GM21447 (cell line): ENCODE results near the gene FOXJ3.
A peak's percentile ranks its signal among the peaks of the same experiment; 100 is the strongest.

Experiments
- ATAC-seq: cut with Tn5 transposase; IDR thresholded peaks from one replicate; pipeline ENCODE4 v1.9.1; 2021; ENCODE audit not compliant: unreplicated experiment

The FOXJ3 gene

DNA sequence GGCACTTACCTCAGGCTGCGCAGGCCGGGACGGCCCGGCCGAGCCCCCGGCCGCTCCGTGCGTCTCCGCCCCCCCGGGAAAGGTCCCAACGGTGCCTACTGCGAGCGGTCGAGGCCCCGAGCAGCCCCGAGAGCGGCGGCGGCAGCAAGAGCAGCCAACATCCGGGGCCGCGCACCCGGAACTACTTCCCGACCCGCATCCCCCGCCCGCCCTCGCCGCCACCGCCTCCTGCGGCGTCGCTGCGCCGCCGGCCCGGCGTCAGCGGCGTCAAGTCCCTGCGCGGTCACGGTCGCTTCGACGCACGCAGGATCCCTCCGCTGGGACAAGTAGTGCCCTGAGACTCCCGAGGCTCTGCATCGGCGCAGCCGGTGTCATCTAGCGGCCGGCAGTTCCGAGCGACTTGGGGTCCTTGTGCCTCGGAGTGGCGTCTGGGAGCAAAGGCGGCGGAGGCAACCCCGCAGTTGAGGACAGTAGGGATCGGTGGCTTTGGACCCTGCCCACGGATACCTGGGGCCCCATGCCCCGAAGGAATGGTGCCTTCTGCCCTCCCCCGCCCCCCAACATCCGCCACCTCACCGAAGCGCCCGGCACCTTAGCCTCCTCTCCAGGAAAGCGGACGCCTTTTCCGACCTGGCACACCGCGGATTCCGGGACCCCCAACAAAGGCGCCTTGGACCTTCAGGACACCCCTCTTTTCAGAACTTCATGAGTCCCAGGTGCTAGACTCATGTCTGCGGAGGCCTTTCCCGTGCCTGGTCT, at the start of gene FOXJ3:
Gene FOXJ3, minus strand, starts transcription at position 186 of the 759 bp plus-strand sequence. CDS start 24,142 bp downstream, outside the sequence.
- ATAC-seq, result peak; percentile 63

DNA sequence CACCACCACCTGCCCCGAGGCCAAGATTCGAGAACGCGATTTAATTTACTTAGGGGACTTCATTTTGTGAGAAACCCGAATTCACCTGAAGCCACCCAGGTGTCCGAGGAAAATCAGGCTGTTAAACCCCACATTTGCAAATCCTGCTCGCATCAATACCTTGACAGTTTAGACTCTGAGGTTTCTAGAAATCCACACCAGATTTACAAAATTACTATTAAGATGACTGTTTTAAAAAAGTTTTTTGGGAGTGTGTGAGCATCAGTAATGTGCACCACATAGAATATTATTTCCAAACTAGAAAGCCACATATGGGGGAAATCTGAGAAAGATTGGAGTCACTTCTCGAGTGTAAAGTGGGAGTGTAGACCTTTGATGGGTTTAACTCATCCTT, 46.2 kb upstream of the FOXJ3 start:
- ATAC-seq, result no peak

DNA sequence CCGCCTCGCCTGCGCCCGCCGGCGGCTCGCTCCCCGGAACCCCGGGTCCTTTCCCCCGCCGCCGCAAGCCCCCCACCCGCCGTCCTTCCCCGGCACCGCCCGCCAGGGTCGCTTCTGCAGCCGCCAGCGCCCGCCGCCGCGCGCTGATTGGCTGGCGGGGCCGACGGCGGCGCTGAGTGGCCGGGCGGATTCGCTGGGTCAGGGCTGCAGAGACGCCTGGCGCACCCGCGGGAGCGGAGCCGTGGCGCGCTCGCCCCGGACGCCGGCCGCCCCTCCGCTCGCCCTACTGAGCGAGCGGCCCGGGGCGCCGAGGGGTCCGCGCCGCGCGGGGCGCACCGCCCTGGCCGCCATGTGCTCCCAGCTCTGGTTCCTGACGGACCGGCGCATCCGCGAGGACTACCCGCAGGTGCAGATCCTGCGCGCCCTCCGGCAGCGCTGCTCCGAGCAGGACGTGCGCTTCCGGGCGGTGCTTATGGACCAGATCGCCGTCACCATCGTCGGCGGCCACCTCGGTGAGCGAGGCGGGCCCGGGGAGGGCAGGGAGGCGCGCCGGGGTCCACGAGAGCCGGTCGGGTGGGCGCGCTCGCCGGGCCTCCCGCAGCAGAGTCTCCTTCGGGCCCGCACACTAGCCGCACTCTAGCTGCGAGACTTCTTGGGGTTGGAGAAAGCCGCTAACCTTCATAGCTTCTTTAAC, 45.7 kb upstream of the FOXJ3 start, which contains the start of gene RIMKLA:
Gene RIMKLA, plus strand, starts transcription at position 207 of the 694 bp plus-strand sequence. Its CDS starts 143 bp downstream, at position 350.
- peak; percentile 75 for ATAC-seq

DNA sequence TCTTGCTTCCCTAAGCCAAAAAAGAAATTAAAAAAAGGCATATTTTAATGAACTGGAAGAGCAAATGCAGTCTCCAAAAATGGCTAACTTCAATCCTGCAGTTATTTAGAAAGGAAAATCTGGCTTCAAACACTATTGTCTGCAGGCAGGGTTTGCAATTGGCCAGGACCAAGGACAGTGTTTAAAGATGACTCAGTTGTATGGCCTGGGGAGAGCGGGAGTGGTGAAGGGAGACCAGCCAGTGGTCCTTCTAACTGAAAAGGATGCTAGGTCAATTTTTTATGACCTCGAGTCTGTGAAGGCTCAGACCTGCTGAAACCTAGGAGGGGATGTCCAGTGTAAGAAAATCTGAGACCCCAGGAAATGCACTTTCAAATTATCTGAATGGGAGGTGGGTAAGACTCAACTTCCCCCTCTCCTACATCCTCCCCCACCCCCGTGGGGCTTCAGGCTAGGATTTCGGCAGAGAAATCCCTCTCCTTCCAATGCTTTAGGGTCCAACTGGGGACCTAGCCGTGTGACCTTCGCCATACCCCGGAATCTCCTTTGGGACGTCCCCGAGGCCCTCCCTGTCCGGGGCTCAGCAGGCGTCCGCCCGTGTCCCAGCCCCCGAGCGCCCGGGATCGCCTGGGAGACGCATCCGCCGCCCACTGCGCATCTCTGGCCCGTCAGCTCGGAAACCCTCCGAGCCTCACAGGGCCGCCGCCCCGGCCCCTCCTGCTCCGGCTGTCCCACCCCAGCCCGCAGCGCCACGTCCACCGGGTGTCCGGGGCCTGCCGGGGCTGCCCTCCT, 45.0 kb upstream of the FOXJ3 start:
- peak; percentile 36 for ATAC-seq

DNA sequence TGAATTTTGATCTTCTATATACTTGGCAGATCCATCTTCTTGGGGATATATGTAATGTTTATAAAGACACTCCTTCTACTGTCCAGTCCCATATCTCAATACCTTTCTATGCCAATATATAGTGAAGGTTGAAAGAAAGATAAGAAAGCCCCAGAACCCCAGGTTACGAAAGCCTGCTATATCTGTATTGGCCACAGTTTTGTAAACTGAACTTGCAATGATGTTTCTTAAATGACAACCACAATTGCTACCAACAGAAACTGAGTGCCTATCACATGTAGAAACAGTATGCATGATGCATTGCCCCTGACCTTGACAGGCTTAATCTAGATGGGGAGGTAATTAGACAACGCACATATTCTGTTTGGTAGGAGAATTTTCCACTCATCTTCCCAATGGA, 37.8 kb upstream of the FOXJ3 start:
- ATAC-seq, result no peak

DNA sequence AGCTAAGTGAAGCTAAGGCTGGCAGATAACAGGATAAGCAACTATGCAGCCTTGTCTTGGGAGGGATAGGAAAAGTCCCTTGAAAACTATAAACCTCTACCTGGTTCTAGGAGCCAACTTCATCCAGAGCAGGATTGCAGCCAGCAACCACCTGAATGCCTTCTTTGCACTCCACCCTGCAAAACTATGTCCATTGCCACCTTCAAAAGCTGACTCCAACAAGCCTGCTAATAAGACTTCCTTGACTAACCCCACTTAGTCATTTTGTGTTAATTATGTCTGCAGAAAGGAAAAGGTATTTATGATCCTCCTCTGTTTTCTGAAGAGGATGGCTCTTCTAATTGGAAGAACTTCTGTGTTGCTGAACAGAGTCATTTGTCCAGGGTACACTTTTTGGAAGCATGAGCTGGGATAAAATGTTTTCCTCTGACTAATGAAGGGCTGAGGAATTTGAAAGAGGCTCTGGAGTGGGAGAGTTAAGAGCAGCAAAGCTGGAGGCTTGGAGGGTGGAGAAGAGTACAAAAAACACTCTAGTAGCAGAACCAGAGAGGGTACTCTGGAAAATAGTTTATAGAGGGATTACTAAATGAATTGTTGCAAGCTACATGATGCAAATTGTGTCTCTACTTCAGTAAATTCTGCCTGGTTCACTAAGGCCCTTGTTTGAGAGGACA, 36.0 kb upstream of the FOXJ3 start:
- ATAC-seq, result no peak

DNA sequence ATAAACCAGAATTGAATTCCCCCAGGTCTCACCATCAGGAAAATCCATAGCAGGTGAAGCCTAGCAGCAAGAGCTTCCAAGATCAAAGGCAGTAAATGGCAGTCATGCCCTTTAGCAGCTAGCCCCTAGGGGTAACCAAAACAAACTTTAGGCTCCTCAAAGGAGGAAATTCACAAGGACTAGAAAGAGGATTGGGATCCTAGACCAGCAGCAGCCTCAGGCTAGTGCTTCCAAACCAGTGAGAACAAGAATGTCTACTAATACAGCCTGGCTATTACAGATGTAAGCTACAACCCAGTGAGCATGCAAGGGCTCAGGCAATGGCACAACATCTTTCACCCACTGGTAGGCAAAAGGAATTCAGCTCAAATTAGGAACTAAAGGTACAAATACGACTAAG, 34.4 kb upstream of the FOXJ3 start:
- ATAC-seq, result no peak

DNA sequence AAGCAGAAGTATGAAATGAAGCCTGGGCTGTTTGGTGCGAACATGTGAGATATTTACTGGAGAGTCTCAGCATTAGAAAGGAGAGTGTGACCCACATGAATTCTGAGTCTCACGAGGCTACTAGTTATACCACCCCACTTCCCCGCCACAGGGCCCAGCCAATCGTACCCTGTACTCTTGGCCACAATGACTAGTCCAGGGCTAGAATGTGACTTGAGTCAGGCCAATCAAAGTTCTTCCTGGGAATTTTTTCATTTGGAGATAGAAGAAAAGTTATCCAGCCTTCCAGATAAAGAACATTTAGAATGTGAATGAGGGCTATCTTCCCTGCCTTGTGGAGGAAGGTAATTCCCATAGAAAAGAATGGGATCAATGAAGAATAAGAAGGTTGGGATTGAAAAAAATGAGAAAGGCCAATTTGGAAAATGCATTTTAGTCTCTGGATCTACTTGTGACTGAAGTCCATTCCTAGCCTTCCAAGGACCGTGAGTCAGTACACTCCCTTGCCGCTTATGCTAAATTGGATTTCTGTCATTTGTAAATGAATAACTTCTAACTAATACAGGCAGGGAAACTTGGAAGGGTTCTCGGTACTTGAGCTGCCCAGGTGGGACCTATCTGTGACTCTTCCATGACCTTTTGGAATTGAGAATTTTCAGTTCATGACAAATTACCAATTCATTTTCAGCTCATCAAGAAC, 33.2 kb upstream of the FOXJ3 start:
- ATAC-seq, result no peak

DNA sequence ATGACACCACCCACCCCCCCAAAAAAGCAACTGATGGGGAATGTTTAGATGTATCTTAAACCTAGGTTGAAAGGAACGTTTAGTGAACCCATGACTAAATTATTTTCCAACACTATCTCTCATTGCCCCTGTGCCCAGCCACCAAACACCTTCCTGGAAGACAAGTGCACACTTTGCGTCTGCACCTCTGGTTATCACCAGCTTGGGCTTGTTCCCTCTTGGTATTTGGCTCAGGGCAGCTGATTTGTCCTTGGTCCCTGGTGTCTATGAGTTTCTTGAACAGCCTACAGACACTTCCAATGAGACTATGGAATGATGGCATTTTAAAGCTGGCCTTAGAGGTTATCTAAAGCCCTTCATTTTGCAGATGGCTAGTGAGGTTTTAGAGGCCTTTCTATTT, 30.1 kb upstream of the FOXJ3 start:
- no peak for ATAC-seq

DNA sequence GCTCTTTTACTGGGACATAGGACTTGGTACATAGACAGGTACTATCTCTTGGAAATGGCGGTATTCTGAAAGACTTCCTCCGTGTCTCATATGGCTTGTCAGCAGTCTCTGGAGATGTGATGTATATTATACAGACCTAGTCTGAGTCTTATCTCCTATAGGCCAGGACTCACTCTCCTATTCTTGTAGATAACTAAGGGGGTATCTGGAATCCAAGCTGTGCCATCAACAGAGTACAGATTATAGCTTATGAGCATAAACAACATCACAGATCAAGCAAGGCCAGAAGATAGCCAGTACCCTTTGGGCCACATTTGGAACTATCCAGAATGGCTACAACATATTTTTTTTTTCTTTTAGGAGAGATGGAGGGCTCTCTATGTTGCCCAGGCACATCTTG, 29.5 kb upstream of the FOXJ3 start:
- no peak for ATAC-seq

DNA sequence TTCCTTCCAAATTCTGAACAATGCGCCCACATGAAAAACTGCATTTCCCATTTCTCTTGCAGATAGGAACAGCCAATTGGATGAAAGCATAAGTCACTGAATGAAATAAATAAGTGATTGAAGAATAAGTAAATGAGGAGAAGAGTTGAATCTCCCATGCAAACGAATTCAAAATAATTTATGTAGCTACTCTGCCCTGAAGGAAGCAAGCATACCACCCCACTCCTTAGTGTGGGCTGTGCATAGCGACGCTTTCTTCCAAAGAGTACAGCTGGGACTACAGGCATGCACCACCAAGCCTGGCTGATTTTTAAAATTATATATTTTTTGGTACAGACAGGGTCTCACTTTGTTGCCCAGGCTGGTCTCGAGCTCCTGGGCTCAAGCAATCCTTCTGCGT, 29.1 kb upstream of the FOXJ3 start:
- ATAC-seq, result no peak

DNA sequence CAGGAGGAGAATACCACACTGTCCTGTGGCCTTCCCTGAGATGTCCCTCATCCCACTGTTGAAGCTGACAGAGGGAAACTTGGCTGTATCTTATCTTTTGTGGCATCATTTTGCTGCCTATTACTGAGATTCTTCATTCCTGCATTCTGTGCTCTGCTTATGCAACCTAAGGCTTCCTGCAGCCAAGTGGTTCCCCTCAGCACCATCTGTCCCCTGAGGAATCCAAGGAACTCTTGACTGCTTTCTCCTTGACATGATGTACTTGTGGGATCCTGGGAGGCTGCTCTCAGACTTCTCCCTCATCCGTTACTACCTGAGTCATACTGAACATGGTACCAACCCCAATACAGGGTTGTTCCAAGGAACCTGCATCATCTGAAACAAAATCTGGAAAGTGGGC, 24.4 kb upstream of the FOXJ3 start:
- ATAC-seq, result no peak

DNA sequence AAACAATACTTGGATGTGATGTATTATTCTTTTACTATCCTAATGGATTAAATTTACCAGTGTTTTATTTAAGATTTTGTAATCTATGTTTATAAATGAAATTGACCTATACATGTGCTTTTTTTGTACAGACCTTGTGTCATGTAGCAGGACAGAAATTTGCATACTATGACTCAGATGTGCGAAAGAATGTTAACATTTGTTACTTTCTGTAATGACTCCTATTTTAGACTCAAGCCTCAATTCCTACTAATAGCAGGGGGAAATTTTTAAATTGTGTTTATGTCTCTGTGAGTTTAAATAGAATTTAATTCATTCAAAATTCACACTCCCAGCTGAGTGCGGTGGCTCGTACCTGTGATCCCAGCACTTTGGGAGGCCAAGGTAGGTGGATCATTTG, 23.8 kb upstream of the FOXJ3 start:
- no peak for ATAC-seq

DNA sequence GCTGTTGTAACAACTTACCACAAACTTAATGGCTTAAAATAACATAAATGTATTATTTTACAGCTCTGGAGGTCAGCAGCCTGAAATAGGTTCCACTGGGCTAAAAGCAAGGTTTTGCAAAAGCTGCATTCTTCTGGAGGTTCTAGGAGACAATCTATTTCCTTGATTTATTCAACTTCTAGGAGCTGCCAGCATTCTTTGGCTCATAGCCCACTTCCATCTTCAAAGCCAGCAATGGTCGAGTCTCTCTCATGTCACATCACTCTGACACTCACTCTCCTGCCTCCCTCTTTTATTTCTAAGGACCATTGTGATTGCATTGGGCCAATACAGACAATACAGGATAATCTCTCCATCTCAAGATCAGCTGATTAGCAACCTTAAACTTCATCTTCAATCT, 15.1 kb upstream of the FOXJ3 start:
- ATAC-seq, result no peak

DNA sequence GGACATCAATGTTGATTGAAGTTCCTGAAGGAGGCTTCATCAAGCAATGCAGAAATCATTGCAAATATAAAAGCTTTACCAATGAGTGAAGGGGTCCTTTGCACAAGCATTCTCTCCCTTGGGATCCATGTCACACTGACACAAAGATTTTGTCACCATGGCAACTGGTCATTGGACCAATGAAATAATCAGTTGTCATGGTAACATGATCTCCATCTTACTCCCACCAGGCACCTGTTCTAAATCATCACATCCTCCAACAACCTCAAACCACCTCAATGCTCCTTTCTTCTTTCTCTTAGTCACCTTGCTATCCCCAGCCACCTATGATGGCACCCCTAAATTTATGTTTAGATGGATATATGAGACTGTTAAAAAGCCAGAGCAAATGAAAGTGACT, 13.5 kb upstream of the FOXJ3 start:
- no peak for ATAC-seq

DNA sequence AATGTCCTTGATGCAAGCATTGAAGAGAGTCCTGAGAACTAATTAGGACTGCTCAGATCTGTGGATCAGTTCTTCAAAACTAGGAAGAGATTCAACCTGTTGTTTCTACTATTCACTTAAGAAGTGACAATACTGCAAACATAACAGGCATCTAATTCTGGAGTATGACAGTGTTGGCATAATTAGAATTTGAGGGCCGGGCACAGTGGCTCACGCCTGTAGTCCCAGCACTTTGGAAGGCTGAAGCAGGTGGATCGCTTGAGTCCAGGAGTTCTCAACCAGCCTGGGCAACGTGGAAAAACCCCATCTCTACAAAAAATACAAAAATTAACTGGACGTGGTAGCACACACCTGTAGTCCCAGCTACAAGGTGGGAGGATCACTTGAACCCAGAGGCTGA, 8.0 kb upstream of the FOXJ3 start:
- no peak for ATAC-seq

DNA sequence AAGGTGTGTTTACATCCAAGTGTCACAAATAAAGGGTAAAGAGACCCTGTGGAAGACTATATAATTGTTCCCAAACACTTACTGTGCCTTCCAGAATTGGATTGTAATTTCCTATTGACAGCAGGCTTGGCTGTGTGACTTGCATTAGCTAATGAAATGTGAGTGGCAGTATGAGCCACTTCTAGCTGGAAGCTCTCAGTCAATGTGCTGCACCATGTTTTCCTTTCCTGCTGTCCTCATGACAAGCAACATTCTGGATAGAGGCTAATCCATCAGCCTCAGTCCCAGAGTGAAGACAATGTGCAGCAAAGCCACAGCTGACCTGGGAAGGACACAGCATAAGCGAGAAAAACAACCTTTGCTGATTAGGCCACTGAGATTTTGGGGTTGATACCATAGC, 5.9 kb upstream of the FOXJ3 start:
- ATAC-seq, result no peak

DNA sequence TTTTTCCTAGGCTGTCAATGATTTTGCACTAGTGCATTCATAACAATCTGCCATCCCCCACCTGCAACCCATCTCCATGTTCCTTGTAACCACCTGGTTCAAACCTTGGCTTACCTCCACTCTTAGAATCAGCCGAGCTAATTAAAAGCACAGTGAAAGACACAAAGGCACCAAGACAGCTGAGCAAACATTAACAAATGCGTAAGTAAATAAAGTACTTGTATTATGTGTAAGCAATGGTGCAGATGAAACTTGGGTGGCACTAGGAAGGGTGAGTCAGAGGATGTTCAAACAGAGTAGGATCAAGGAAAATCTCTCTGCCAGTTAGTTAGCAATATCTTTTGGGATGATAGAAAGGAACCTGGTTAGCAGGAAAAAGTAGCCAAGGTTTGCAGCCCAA, 5.1 kb upstream of the FOXJ3 start:
- ATAC-seq, result no peak

DNA sequence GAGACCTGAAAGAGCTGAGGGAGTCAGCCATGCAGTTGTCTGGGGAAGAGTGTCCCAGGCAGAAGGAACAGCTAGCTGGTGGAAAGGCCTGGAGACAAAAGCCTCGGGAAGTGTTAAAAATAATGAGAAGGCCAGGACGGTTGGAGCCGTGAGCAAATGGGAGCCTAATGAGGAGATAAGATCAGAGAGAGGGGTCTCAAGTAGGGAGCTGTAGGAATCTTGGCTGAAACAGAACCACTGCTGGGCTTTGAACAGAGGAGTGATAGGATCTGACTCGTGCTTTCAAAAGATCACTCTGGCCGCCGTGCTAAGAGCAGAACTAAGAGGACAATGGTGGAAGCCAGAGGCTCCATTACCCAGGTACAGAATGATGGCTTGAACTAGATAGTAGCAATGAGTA, 1.9 kb upstream of the FOXJ3 start:
- no peak for ATAC-seq

DNA sequence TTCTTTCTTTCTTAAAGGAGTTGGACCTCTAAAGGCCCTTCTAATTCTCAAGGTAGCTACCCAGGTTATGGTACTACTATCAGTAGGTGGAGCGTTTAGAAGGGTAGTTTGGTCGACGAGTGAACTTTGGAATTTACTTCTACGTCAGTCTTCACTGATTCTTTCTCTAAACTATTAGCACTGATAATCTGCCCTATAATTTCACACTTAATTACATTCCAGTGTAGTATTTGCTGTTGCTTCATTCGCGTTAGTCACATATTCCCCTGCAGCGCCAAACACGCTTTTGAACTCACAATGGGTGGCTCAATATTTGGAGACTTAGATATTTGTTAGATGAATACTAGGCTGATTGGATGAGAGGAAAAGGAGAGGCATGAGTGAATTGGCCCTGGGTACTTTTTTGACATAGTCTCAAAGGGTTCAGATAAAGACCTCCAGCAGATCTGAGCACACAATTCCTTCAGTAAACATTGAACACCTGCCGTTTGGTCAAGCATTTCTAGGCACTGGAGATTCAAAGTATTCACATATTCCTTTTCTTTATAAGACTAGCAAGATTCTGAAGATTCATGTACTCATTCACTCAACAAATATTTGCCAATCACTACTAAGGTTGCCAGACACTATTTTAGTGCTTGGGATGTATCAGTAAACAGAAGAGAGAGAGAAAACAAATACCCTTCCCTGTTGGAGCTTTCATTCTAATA, 929 bp upstream of the FOXJ3 start:
- no peak for ATAC-seq
